Astrocyte of the spinal cord (primary cell): ENCODE data around the gene LMLN.
"Not testable (repeated sequence)": the region's sequence is repeated elsewhere in the genome, so short reads cannot be mapped to it uniquely, and the experiment has no call there.

Experiments used
- DNase-seq: peaks from one replicate; pipeline ENCODE4 v3.0.0; 2011; ENCODE audit warnings: low read depth, low spot score
- H3K4me3 ChIP-seq: 2 replicates; pipeline ENCODE4 v1.5.1; 2011; ENCODE audit warnings: low read depth, mild to moderate bottlenecking, low read length, moderate library complexity
- in situ Hi-C: cut with HindIII; loops from 2 replicates; pipeline ENCODE4 v1.10.0; 2017; ENCODE audit warnings: low sequenced_read_pairs
- TF ChIP-seq, protein P1 (sequence below): IDR thresholded peaks from 2 replicates; pipeline ENCODE4 v1.5.1; 2012; ENCODE audit warnings: low read depth, mild to moderate bottlenecking, low read length, inconsistent platforms

The LMLN gene, protein sequence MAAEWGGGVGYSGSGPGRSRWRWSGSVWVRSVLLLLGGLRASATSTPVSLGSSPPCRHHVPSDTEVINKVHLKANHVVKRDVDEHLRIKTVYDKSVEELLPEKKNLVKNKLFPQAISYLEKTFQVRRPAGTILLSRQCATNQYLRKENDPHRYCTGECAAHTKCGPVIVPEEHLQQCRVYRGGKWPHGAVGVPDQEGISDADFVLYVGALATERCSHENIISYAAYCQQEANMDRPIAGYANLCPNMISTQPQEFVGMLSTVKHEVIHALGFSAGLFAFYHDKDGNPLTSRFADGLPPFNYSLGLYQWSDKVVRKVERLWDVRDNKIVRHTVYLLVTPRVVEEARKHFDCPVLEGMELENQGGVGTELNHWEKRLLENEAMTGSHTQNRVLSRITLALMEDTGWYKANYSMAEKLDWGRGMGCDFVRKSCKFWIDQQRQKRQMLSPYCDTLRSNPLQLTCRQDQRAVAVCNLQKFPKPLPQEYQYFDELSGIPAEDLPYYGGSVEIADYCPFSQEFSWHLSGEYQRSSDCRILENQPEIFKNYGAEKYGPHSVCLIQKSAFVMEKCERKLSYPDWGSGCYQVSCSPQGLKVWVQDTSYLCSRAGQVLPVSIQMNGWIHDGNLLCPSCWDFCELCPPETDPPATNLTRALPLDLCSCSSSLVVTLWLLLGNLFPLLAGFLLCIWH

DNA sequence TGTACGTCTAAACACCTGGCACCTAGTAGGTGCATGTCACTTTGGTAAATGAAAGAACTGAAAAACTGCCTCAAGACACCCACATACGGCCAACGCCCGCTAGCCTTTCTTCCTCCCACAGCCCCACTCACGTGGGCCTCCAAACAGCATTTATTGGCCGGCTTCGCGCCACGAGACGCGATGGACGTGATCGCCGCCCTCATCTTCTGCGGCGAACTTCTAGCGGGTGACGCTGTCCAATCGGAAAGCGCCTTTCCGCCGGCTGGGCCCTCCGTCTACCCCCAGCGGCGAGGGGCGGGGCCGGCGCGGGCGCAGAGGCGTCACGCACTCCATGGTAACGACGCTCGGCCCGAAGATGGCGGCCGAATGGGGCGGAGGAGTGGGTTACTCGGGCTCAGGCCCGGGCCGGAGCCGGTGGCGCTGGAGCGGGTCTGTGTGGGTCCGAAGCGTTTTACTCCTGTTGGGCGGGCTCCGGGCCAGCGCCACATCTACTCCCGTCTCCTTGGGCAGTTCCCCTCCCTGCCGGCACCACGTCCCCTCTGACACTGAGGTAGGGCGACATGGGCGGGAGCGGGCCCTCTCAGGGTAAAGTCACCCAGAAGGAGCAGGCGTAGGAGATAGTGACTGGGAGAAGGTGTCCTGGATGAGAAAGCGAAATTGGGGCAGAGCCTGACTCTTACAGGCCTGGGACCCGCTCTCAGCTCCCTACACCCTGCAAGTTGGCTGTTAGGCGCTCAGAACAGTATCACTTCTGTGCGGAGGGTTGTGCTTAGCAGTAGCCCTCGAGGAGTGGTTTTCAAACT, at the start of gene LMLN:
TSS of gene LMLN (plus strand) at position 327 of the 803 bp plus-strand sequence. CDS start at position 356, 29 bp downstream.
- in situ Hi-C loops: no loop called here
- peak; percentile 97 for DNase-seq
- H3K4me3 ChIP-seq: peak within 1 kb of the TSS; percentile 94
- TF ChIP-seq, protein P1, sequence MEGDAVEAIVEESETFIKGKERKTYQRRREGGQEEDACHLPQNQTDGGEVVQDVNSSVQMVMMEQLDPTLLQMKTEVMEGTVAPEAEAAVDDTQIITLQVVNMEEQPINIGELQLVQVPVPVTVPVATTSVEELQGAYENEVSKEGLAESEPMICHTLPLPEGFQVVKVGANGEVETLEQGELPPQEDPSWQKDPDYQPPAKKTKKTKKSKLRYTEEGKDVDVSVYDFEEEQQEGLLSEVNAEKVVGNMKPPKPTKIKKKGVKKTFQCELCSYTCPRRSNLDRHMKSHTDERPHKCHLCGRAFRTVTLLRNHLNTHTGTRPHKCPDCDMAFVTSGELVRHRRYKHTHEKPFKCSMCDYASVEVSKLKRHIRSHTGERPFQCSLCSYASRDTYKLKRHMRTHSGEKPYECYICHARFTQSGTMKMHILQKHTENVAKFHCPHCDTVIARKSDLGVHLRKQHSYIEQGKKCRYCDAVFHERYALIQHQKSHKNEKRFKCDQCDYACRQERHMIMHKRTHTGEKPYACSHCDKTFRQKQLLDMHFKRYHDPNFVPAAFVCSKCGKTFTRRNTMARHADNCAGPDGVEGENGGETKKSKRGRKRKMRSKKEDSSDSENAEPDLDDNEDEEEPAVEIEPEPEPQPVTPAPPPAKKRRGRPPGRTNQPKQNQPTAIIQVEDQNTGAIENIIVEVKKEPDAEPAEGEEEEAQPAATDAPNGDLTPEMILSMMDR: no peak

DNA sequence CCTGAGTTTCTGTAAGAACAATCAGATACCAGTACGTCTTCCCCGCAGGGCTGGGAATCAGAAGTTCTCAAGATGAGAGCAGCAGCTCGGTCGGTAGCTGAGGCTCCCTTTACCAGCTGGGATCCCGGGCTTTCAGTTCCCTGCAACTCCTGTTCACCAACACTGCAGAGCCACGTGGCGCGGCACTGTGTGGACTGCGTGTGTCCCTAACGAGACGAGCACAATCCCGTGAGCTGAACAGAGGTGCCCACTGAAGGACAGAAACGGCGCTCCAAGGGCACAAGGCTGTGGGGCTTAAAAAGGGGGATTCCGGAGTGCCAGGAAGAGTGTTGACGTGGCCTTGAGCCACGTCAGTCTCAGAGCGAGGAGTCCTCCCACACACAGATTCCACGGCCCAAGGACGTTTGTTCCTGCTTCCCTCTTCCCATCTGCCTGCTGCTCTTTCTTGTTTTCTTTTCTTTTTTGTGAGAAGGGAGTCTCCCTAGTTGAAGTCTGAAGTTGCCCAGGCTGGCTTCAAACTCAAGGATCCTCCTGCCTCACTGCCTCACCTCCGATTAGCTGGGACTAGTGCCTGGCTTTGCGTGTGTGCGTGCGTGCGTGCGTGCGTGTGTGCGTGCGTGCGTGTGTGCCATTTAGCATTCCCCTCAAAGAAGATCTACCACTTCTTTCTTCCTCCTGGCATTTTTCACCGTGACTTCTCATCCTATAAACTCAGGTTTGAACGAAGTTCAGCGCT, 47.1 kb upstream of the LMLN start:
- TF ChIP-seq, protein P1: no peak
- no peak for DNase-seq
- in situ Hi-C loops: no loop called here
- H3K4me3 ChIP-seq: no peak overlapping the region

DNA sequence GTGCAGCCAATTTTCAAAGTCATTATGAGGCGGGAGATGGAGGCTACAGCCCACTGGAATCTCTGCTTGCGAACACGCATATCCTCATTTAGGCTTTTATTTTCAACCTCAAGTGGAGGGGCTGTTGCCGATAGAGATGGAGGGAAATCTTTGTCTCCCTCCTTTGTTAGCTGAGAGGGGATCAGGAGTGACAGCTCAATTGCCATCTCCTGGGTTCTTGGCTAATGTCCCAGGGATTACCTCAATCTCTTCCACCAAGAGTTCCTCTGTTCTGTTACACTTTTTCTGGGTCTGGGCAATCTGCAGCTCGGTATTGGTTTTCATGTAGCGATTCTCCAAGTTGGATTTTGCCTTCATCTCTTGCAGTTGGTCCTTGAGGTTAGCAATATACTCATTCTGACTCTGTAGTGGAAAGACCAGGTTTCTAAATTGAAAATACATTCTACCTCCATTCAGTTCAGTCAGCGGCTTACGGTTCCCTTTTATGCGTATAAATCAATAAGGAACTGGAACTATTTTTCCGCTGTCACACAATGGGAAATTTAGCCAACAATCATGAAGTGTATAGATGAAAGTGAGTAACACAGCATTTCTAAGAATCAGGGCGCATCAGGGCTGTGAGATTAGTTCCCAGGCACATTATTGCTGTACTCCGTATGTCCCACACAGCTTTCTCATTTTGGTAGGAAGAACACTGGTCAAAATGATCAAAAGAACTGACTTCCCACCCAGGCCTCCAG, 46.2 kb upstream of the LMLN start:
- TF ChIP-seq, protein P1: no peak
- H3K4me3 ChIP-seq: no peak overlapping the region
- in situ Hi-C loops: no loop called here
- no peak for DNase-seq

DNA sequence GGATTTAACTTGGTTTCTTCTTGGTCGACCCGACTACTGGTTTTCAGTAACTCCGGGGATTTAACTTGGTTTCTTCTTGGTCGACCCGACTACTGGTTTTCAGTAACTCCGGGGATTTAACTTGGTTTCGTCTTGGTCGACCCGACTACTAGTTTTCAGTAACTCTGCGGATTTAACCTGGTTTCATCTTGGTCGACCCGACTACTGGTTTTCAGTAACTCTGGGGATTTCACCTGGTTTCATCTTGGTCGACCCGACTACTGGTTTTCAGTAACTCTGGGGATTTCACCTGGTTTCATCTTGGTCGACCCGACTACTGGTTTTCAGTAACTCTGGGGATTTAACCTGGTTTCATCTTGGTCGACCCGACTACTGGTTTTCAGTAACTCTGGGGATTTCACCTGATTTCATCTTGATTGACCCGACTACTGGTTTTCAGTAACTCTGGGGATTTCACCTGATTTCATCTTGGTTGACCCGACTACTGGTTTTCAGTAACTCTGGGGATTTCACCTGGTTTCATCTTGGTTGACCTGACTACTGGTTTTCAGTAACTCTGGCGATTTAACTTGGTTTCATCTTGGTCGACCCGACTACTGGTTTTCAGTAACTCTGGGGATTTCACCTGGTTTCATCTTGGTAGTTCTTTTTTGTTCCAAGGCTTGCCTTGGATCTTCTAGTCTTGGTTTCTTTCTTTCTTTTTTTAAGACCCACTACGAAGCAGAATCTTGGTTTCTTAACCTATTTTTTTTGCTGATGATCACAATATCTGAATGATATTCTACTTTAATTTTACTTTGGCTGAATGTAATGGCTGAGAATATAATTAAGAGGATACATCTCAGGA, 38.4 kb upstream of the LMLN start:
- DNase-seq, H3K4me3 ChIP-seq, in situ Hi-C loops: not testable (repeated sequence)

DNA sequence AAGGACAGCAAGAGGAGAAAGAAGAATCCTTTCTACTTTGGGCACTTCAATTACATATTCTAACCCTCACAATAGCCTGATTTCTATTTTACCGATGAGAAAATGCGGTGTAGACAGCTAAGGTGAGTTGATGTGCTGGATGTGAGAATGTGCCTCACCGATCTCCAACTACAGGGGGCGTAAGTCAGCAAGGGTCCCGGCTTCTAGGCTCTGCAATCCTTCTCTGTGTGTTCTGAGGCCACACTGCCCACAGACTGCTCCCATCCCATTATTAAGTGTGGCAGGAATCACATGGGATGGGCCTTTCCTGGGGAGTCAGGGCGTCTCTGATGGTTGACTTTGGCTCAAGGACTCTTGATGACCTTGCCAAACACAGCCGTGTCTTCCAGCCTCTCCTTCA, 33.6 kb upstream of the LMLN start:
- TF ChIP-seq, protein P1: no peak
- in situ Hi-C loops: no loop called here
- DNase-seq: no peak
- no peak overlapping the region for H3K4me3 ChIP-seq

DNA sequence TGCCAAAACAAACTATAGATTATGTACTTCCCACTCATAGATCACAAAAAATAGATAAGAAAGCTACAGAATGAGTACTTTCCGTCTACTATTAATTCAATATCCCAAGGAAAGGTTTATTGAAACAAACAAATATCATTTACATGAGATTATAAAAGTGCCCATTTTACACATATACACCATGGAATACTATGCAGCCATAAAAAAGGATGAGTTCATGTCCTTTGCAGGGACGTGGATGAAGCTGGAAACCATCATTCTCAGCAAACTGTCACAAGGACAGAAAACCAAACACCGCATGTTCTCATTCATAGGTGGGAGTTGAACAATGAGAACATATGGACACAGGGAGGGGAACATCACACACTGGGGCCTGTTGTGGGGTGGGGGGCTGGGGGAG, 32.4 kb upstream of the LMLN start:
- H3K4me3 ChIP-seq, DNase-seq, in situ Hi-C loops: not testable (repeated sequence)
